IMR-90 (cell line): ENCODE results near the gene SEL1L3. TPM values are rescaled to one million over a fixed set of nuclear protein-coding genes. Genes with fewer than 3 reads are reported as not detected.

Source experiments
- ATAC-seq: fragments of 200-7000 bp; cut with Tn5 transposase; 2 replicates; pipeline ENCODE4 v1.9.1; 2020; ENCODE audit warnings: low read depth, mild to moderate bottlenecking, moderate library complexity
- BruUV-seq: library from RNA; stranded (reverse); fragments of 400-500 nt; replicated peaks from 2 replicates; lab custom pipeline; 2021; lab: Mats Ljungman, UMichigan
- CTCF ChIA-PET: fragments of 300-600 bp; formaldehyde crosslinking; extraction: SDS; loops from one replicate; lab custom pipeline; 2021; ENCODE audit warnings: antibody characterized with exemption; lab: Yijun Ruan, JAX
- POLR2A ChIA-PET: fragments of 300-600 bp; sonication (Branson Sonifier 250); formaldehyde crosslinking; loops from one replicate; lab custom pipeline; 2022; ENCODE audit warnings: antibody characterized with exemption; ENCODE audit not compliant: unreplicated experiment; lab: Charles Lee
- DNase-seq: peaks from one replicate; pipeline ENCODE4 v3.0.0; 2013
- H2AFZ ChIP-seq: replicated peaks from 2 replicates; pipeline ENCODE3; 2013; ENCODE audit warnings: low read length, mild to moderate bottlenecking; ENCODE audit not compliant: poor library complexity
- H2AK5ac ChIP-seq: 2 replicates; pipeline ENCODE4 v1.6.1; 2013; ENCODE audit warnings: low read depth, low read length, inconsistent platforms
- H2AK9ac ChIP-seq: replicated peaks from 2 replicates; pipeline ENCODE3; 2013; ENCODE audit warnings: mild to moderate bottlenecking, low read depth, low read length, moderate library complexity; ENCODE audit not compliant: poor library complexity
- H2BK120ac ChIP-seq: 2 replicates; pipeline ENCODE4 v1.6.1; 2013; ENCODE audit warnings: low read depth, low read length, inconsistent platforms
- H2BK15ac ChIP-seq: 3 replicates; pipeline ENCODE4 v1.6.1; 2013; ENCODE audit warnings: low read depth, low read length, inconsistent platforms
- H2BK20ac ChIP-seq: 2 replicates; pipeline ENCODE4 v1.6.1; 2013; ENCODE audit warnings: low read depth, mild to moderate bottlenecking, inconsistent platforms, low read length, moderate library complexity
- H2BK5ac ChIP-seq: 2 replicates; pipeline ENCODE4 v1.6.1; 2013; ENCODE audit warnings: mild to moderate bottlenecking, low read depth, low read length, inconsistent platforms; ENCODE audit not compliant: poor library complexity, severe bottlenecking
- H3K14ac ChIP-seq: replicated peaks from 2 replicates; pipeline ENCODE4 v1.6.1; 2013; ENCODE audit warnings: low read depth, low read length, inconsistent platforms
- H3K18ac ChIP-seq: 2 replicates; pipeline ENCODE4 v1.6.1; 2013; ENCODE audit warnings: low read depth, low read length, control low read depth
- H3K23ac ChIP-seq: 2 replicates; pipeline ENCODE4 v1.6.1; 2013; ENCODE audit warnings: low read depth, low read length, inconsistent platforms
- H3K27ac ChIP-seq: 2 replicates; pipeline ENCODE4 v1.5.1; 2013; ENCODE audit warnings: mild to moderate bottlenecking, control low read depth, low read length; ENCODE audit not compliant: insufficient read depth
- H3K27me3 ChIP-seq: 2 replicates; pipeline ENCODE4 v1.6.1; 2013; ENCODE audit warnings: low read length; ENCODE audit not compliant: control insufficient read depth, insufficient read depth
- H3K36me3 ChIP-seq: 2 replicates; pipeline ENCODE4 v1.6.1; 2013; ENCODE audit warnings: low read length, mixed read lengths; ENCODE audit not compliant: control insufficient read depth, insufficient read depth
- H3K4ac ChIP-seq: 2 replicates; pipeline ENCODE4 v1.6.1; 2013; ENCODE audit warnings: low read depth, low read length, inconsistent platforms
- H3K4me1 ChIP-seq: 2 replicates; pipeline ENCODE4 v1.6.1; 2013; ENCODE audit warnings: low read length, mixed read lengths; ENCODE audit not compliant: control insufficient read depth, insufficient read depth
- H3K4me2 ChIP-seq: 2 replicates; pipeline ENCODE4 v1.6.1; 2013; ENCODE audit warnings: low read depth, mild to moderate bottlenecking, control low read depth, low read length, moderate library complexity
- H3K4me3 ChIP-seq: 2 replicates; pipeline ENCODE4 v1.5.1; 2013; ENCODE audit warnings: low read depth, mild to moderate bottlenecking, control low read depth, low read length, moderate library complexity; ENCODE audit not compliant: insufficient read depth
- H3K56ac ChIP-seq: 2 replicates; pipeline ENCODE4 v1.6.1; 2013; ENCODE audit warnings: low read length, inconsistent platforms; ENCODE audit not compliant: insufficient read depth; ENCODE audit errors: extremely low read depth
- H3K79me1 ChIP-seq, 2 experiments: 2 replicates each; pipeline ENCODE4 v1.6.1; 2013; ENCODE audit warnings: low read length in 2 of 2, inconsistent platforms in 1 of 2, low read depth in 1 of 2
- H3K9ac ChIP-seq: 2 replicates; pipeline ENCODE4 v1.6.1; 2013; ENCODE audit warnings: low read depth, low read length, control low read depth
- H3K9me1 ChIP-seq: 2 replicates; pipeline ENCODE4 v1.6.1; 2013; ENCODE audit warnings: low read length, inconsistent platforms; ENCODE audit not compliant: insufficient read depth
- H3K9me3 ChIP-seq: 2 replicates; pipeline ENCODE4 v1.6.1; 2013; ENCODE audit warnings: low read length; ENCODE audit not compliant: control insufficient read depth, insufficient read depth
- H4K20me1 ChIP-seq: 2 replicates; pipeline ENCODE4 v1.6.1; 2013; ENCODE audit warnings: low read length, inconsistent platforms; ENCODE audit not compliant: insufficient read depth
- H4K5ac ChIP-seq: 2 replicates; pipeline ENCODE4 v1.6.1; 2013; ENCODE audit warnings: mild to moderate bottlenecking, low read depth, low read length, control low read depth
- H4K8ac ChIP-seq, 2 experiments: 2 replicates each; pipeline ENCODE4 v1.6.1; 2013; ENCODE audit warnings: low read depth in 2 of 2, low read length in 2 of 2, control low read depth in 1 of 2, inconsistent platforms in 1 of 2
- H4K91ac ChIP-seq: 2 replicates; pipeline ENCODE4 v1.6.1; 2013; ENCODE audit warnings: low read depth, low read length, inconsistent platforms; ENCODE audit not compliant: insufficient read depth
- CTCF ChIP-seq: conservative IDR thresholded peaks from 2 replicates; pipeline ENCODE4 v1.5.1; 2012; ENCODE audit warnings: mild to moderate bottlenecking, low read depth, low read length, improper control_type of control experiment
- RAD21 ChIP-seq: IDR thresholded peaks from 2 replicates; pipeline ENCODE4 v1.6.1; 2012; ENCODE audit warnings: low read length, improper control_type of control experiment
- RFX5 ChIP-seq: IDR thresholded peaks from 2 replicates; pipeline ENCODE4 v1.8.0; 2012; ENCODE audit warnings: low read depth, mild to moderate bottlenecking, low read length, moderate library complexity
- WGBS, 2 experiments: methylation state at CpG; one replicate each; pipeline versions ENCODE4 v1.1.5 to v1.1.7; 2013; ENCODE audit warnings: missing lambda C conversion rate in 2 of 2; ENCODE audit not compliant: insufficient read length in 1 of 2; ENCODE audit errors: extremely low coverage in 2 of 2; 5-methylcytosine and 5-hydroxymethylcytosine counted together
- dilution Hi-C: fragments of 300-500 bp; cut with HindIII; formaldehyde crosslinking; loops from one replicate; pipeline ENCODE4 v1.14.3; 2018; ENCODE audit warnings: low sequenced_read_pairs; ENCODE audit not compliant: unreplicated experiment
- in situ Hi-C: fragments of 300-500 bp; cut with MboI; formaldehyde crosslinking; loops from 3 replicates; pipeline ENCODE4 v1.14.3; 2019; ENCODE audit warnings: low sequenced_read_pairs, inconsistent platforms, mixed read lengths
- intact Hi-C: fragments of 100-400 bp; cut with micrococcal nuclease; formaldehyde crosslinking; loops from 2 replicates; pipeline ENCODE4 v1.10.0; 2022
- polyA plus RNA-seq, 3 experiments: library from polyadenylated mRNA; depleted of rRNA; stranded (reverse); fragments of >200 nt; gene quantifications; 2 replicates each; pipeline ENCODE4 v1.2.3, GENCODE V29; 2012; ENCODE audit warnings: low replicate concordance in 1 of 3
- total RNA-seq: library from RNA; depleted of rRNA; stranded (reverse); fragments of >200 nt; gene quantifications from 2 replicates; pipeline ENCODE4 v1.2.3, GENCODE V29; 2012

SEL1L3 gene
- total and polyA plus RNA-seq, 2 of the 4 experiments (the other 2 are of a cell fraction): 16.4 to 43.7 TPM

- BruUV-seq: no TSS peak
- H2BK120ac ChIP-seq: no peak overlapping the region
Measured at GRCh38 chr4:25775166-25775565, 87.6 kb downstream of the SEL1L3 start.

More at GRCh38 chr4:25775166-25775565, 87.6 kb downstream of the SEL1L3 start:
- H3K56ac ChIP-seq: no peak overlapping the region
- no peak overlapping the region for H4K5ac ChIP-seq
- H3K9me1 ChIP-seq: no peaks in the 10 kb centered on the region
- H3K27ac ChIP-seq: no peak overlapping the region
- H2BK20ac ChIP-seq: no peak overlapping the region; the same call in 1 of the 2 replicates
- H3K23ac ChIP-seq: no peak overlapping the region
- H3K36me3 ChIP-seq: peaks cover 8% of the 10 kb centered on the region
- dilution Hi-C loops: no loop called here
- no peaks in the 10 kb centered on the region for H3K9me3 ChIP-seq
- no peaks in the 10 kb centered on the region for H4K20me1 ChIP-seq
- H4K91ac ChIP-seq: no peak overlapping the region
- in situ Hi-C loops: no loop called here
- ATAC-seq (no peak), DNase-seq (no peak)
- H4K8ac ChIP-seq: no peak overlapping the region
- H3K4me2 ChIP-seq: no peak overlapping the region
- intact Hi-C loops: no loop called here
- H2AK9ac ChIP-seq: no peak overlapping the region
- no peak overlapping the region; the same call in 1 of the 2 replicates for H3K18ac ChIP-seq
- no peak overlapping the region for H3K4ac ChIP-seq
- no peak overlapping the region for H3K4me3 ChIP-seq
- H2BK5ac ChIP-seq: no peak overlapping the region
- no peaks in the 10 kb centered on the region for H3K79me1 ChIP-seq
- ChIA-PET CTCF (no interaction called here), POLR2A (no interaction called here)
- no peak overlapping the region for H2AFZ ChIP-seq
- H3K4me1 ChIP-seq: no peaks in the 10 kb centered on the region; the same call in 1 of the 2 replicates
- no peak overlapping the region for H2BK15ac ChIP-seq
- H3K14ac ChIP-seq: no peak overlapping the region
- no peak for TF ChIP-seq RAD21
- no peak for TF ChIP-seq RFX5
- no peak for TF ChIP-seq CTCF
- H3K27me3 ChIP-seq: no peaks in the 10 kb centered on the region
- WGBS, 2 experiments: no CpG with 5 or more reads among the region's 2 CpGs
- no peak overlapping the region for H3K9ac ChIP-seq
- no peak overlapping the region for H2AK5ac ChIP-seq
